Measurements from ENCODE around the gene EFNA1. TPM values are rescaled to one million over a fixed set of nuclear protein-coding genes. Genes with fewer than 3 reads are reported as not detected.

The EFNA1 gene
- total and polyA plus RNA-seq, 11 donors, result 22.8 to 103 (median 37.2) TPM

DNA sequence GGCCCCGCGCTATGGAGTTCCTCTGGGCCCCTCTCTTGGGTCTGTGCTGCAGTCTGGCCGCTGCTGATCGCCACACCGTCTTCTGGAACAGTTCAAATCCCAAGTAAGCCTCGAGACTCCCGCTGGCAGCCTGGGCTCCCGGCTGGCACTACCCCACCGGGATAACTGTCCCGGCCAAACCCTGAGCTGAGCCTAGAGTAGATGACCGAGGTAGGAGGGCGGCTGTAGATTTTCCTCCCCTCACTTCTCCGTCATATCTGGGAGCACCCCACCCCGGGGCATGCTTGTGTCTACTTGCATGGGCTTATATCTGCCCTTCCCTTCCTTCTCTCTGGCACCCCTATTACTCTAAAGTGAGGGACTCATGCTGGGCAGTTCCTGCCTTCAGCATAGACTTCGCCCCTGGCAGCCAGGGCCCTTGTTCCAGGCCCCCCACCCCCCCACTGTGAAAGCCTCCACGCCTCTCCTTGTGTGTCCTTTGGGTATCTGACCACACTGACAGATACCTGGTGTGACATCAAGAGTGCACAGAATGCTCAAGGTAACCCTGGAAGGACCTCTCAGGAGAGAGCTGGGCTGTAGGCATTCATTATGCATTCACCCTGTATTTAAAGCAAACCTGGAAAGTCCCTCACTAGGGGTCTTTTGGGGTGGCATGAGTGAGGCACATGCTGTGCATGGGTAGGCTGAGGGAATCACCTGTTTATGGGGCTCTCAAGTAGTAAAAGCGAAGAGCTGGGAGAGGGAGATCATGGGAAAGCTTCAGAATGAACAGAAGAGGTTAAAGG is 485 bp downstream of the EFNA1 start:
- Histone ChIP-seq H3K36me3 (peaks cover 0 to 26% (median 21%) of the 10 kb centered on the region in 9 donors), H3K4me1 (peaks cover 7 to 73% (median 46%) of the 10 kb centered on the region in 12 donors), H3K27ac (peak overlapping the region; percentile 87 to 100 (median 96)), H3K4me3 (peak overlapping the region; percentile 68 to 95 (median 82)), H3K9me3 (no peaks in the 10 kb centered on the region), H3K27me3 (peaks cover 0 to 35% (median 0%) of the 10 kb centered on the region in 9 donors)
- TF ChIP-seq CTCF (IDR thresholded peaks at IDR 0.05) (no peak), POLR2A (IDR thresholded peaks at IDR 0.05) (no peak)
- intact Hi-C loops (cut with DNase I), result loop anchor here (1.0 to 5.0 kb wide), 5 partner anchors 33 to 39 kb away; no protein-coding TSS in a partner anchor
- no peak for DNase-seq
- WGBS, 4 donors, result 0 to 7% (median 3%) methylated on average over 9 to 17 of the region's 17 CpGs
- peak in 1 of 4 donors; percentile 3 for ATAC-seq

- peak overlapping the region; percentile 87 to 100 (median 96) for H3K27ac ChIP-seq
- ATAC-seq, result peak; percentile 18 to 68 (median 30)
- no peaks in the 10 kb centered on the region for H3K9me3 ChIP-seq
- 6 to 23% (median 16%) methylated on average over 14 of the region's 14 CpGs for WGBS, 4 donors
- peaks cover 0 to 33% (median 28%) of the 10 kb centered on the region in 9 donors for H3K36me3 ChIP-seq
- H3K4me1 ChIP-seq, result peaks cover 11 to 80% (median 50%) of the 10 kb centered on the region in 12 donors
- H3K4me3 ChIP-seq, result peak overlapping the region; percentile 68 to 95 (median 82)
- TF ChIP-seq CTCF (IDR thresholded peaks at IDR 0.05), result peak in 1 of 12 donors; percentile 10
- peak in 1 of 2 donors; percentile 51 for TF ChIP-seq POLR2A (IDR thresholded peaks at IDR 0.05)
- peak in 4 of 5 donors; percentile 52 to 78 (median 66) for DNase-seq
- peaks cover 0 to 35% (median 0%) of the 10 kb centered on the region in 9 donors for H3K27me3 ChIP-seq
- intact Hi-C loops (cut with DNase I), result loop anchor here (1.0 to 5.0 kb wide), 4 partner anchors 37 to 38 kb away; no protein-coding TSS in a partner anchor
Observed at GRCh38 chr1:155128755-155129473, 1.2 kb downstream of the EFNA1 start.

DNA sequence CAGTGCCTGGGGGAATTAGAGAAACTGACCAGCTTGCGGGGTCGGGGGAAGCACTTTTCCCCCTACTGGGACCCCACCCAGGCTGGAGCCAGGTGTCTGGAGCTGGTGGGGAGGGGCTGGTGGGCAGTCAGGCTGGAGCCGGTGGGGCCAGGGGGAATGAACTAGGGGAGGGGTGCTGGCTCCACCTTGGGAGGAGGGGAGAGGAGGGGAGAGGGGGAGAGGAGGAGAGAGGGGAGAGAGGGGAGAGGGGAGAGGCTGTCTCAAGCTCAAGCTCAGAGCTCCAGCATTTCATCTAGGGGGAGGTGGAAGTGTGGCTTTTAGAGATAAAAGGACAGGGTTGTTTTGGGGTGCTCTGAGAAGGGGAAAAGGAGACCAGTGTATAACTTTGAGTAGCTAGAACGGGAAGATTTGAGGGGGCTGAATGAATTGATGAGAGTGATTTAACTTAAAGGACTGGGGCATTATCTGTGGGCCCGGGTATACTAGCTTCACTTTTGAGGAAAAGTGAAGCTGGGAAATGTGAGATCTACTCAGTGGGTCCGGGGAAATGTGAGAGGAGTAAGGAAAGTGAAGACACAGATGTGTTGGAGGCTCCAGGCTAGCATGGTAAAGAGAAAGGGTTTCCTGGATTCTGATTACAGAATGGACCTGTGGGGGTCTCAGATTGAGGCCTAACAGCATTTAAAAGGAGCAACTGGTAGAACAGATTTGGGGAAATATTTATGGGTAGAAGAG is 2.8 kb downstream of the EFNA1 start:
- TF ChIP-seq POLR2A (IDR thresholded peaks at IDR 0.05) (no peak), CTCF (IDR thresholded peaks at IDR 0.05) (no peak)
- Histone ChIP-seq H3K27ac (peak overlapping the region; percentile 87 to 100 (median 96)), H3K4me3 (peak overlapping the region; percentile 68 to 95 (median 82)), H3K9me3 (no peaks in the 10 kb centered on the region), H3K27me3 (peaks cover 0 to 35% (median 0%) of the 10 kb centered on the region in 9 donors), H3K36me3 (peaks cover 0 to 42% (median 38%) of the 10 kb centered on the region in 9 donors), H3K4me1 (peaks cover 19 to 90% (median 63%) of the 10 kb centered on the region in 12 donors)
- intact Hi-C loops (cut with DNase I), result no loop called here
- ATAC-seq, result no peak
- 17 to 25% (median 20%) methylated on average over 5 to 6 of the region's 6 CpGs for WGBS, 4 donors
- no peak for DNase-seq

Measured in heart left ventricle (tissue), 16 donors.